PFSK-1 (cell line): Measurements from ENCODE around the gene NFIX.

Experiments used
- FOXP2 ChIP-seq: optimal IDR thresholded peaks from 2 replicates; pipeline ENCODE3; 2011; ENCODE audit warnings: borderline replicate concordance, control low read depth, inconsistent platforms; ENCODE audit not compliant: insufficient read depth; ENCODE audit errors: extremely low read length, extremely low read depth
- POLR2AphosphoS5 ChIP-seq: IDR thresholded peaks from 2 replicates; pipeline ENCODE4 v1.6.1; 2012; ENCODE audit warnings: low read depth, mild to moderate bottlenecking, control low read depth, low read length, moderate library complexity
- SIN3A ChIP-seq: IDR thresholded peaks from 2 replicates; pipeline ENCODE4 v1.6.1; 2012; ENCODE audit warnings: mild to moderate bottlenecking, low read length, moderate library complexity, borderline replicate concordance; ENCODE audit not compliant: insufficient read depth
- TAF1 ChIP-seq: IDR thresholded peaks from 2 replicates; pipeline ENCODE4 v1.6.1; 2012; ENCODE audit warnings: low read length, control low read depth, borderline replicate concordance; ENCODE audit not compliant: insufficient read depth
- TF ChIP-seq, protein P1 (sequence below), 2 experiments: IDR thresholded peaks; 2 replicates each; pipeline versions ENCODE4 v1.6.1 to v1.8.0; 2011 to 2012; ENCODE audit warnings: low read depth in 2 of 2, low read length in 2 of 2, control low read depth in 1 of 2, inconsistent platforms in 1 of 2, mild to moderate bottlenecking in 1 of 2, moderate library complexity in 1 of 2; ENCODE audit not compliant: insufficient read depth in 1 of 2

NFIX gene

DNA sequence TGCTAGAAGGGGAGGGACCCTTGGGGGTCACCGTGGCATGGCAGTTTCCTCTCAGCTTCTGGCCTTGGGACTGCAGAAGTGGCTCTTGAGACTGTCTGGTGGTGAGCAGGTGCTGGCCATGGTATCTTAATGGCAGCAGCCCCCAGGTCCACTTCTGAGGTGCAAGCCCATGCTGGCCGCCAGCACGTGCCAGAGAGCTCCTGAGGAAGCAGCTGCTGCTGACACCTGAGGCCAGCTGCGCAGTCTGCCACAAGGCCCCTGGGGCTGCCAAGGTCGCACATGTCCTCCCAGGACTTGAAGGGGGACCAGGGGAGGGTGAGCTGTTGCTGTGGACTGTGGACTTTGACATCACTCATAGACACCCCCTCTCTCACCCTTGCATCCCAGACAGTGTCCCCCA is 48.0 kb downstream of the NFIX start:
- no peak for TF ChIP-seq TAF1
- no peak for TF ChIP-seq FOXP2
- no peak for TF ChIP-seq SIN3A
- no peak for TF ChIP-seq POLR2AphosphoS5
- TF ChIP-seq, protein P1, sequence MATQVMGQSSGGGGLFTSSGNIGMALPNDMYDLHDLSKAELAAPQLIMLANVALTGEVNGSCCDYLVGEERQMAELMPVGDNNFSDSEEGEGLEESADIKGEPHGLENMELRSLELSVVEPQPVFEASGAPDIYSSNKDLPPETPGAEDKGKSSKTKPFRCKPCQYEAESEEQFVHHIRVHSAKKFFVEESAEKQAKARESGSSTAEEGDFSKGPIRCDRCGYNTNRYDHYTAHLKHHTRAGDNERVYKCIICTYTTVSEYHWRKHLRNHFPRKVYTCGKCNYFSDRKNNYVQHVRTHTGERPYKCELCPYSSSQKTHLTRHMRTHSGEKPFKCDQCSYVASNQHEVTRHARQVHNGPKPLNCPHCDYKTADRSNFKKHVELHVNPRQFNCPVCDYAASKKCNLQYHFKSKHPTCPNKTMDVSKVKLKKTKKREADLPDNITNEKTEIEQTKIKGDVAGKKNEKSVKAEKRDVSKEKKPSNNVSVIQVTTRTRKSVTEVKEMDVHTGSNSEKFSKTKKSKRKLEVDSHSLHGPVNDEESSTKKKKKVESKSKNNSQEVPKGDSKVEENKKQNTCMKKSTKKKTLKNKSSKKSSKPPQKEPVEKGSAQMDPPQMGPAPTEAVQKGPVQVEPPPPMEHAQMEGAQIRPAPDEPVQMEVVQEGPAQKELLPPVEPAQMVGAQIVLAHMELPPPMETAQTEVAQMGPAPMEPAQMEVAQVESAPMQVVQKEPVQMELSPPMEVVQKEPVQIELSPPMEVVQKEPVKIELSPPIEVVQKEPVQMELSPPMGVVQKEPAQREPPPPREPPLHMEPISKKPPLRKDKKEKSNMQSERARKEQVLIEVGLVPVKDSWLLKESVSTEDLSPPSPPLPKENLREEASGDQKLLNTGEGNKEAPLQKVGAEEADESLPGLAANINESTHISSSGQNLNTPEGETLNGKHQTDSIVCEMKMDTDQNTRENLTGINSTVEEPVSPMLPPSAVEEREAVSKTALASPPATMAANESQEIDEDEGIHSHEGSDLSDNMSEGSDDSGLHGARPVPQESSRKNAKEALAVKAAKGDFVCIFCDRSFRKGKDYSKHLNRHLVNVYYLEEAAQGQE (IDR thresholded peaks at IDR 0.05; ENCODE audit: insufficient read depth in 1 of 2, low read depth in 2 of 2, low read length in 2 of 2), result no peak

GRCh38 chr19:13044231-13044836 is 49.1 kb downstream of the NFIX start:
- TF ChIP-seq, protein P1 (IDR thresholded peaks at IDR 0.05; ENCODE audit: insufficient read depth in 1 of 2, low read depth in 2 of 2, low read length in 2 of 2), result no peak
- TF ChIP-seq SIN3A (no peak), FOXP2 (no peak), POLR2AphosphoS5 (no peak)

- no peak for TF ChIP-seq SIN3A
- TF ChIP-seq TAF1, result no peak
- TF ChIP-seq POLR2AphosphoS5, result no peak
- TF ChIP-seq FOXP2, result no peak
- TF ChIP-seq, protein P1 (IDR thresholded peaks at IDR 0.05; ENCODE audit: insufficient read depth in 1 of 2, low read depth in 2 of 2, low read length in 2 of 2), result no peak
Measured at GRCh38 chr19:13045812-13046211, 50.5 kb downstream of the NFIX start.

GRCh38 chr19:13047374-13047773 is 52.1 kb downstream of the NFIX start:
- no peak for TF ChIP-seq POLR2AphosphoS5
- no peak for TF ChIP-seq FOXP2
- TF ChIP-seq, protein P1 (IDR thresholded peaks at IDR 0.05; ENCODE audit: insufficient read depth in 1 of 2, low read depth in 2 of 2, low read length in 2 of 2), result no peak
- TF ChIP-seq SIN3A, result no peak
- no peak for TF ChIP-seq TAF1

DNA sequence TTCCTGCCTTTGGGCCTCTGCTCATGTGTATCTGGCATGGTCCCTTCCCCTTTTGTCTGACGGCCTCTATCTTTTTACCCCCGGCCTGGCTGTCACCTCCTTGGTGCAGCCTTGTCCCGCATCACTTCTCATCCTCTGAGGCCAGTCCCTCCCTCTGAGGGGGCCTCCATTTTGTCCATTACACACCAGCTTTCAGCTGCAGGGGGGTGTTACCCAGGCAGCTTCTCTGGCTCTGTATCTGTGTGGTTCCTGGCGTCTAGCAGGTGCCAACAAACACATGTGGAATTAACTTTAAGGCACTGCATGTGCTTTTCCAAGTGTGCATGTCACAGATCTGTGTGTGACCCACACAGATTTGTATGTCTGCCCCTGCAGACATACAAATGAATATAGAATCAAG is 55.0 kb downstream of the NFIX start:
- TF ChIP-seq TAF1, result no peak
- TF ChIP-seq SIN3A, result no peak
- TF ChIP-seq, protein P1 (IDR thresholded peaks at IDR 0.05; ENCODE audit: insufficient read depth in 1 of 2, low read depth in 2 of 2, low read length in 2 of 2), result no peak
- no peak for TF ChIP-seq POLR2AphosphoS5
- TF ChIP-seq FOXP2, result no peak
